ENCODE results near the gene SSTR5.

SSTR5 gene

GRCh38 chr16:1127101-1127500 lies 54.6 kb downstream of the SSTR5 start:
- Mint-ChIP-seq H3K4me3 (no peak overlapping the region), H3K9me3 (no peaks in the 10 kb centered on the region), H3K36me3 (ENCODE audit: low read depth) (no peaks in the 10 kb centered on the region), H3K27ac (no peak overlapping the region), H3K27me3 (no peaks in the 10 kb centered on the region), H3K4me1 (no peaks in the 10 kb centered on the region)
- no peak for ATAC-seq
- DNase-seq = no peak

- Mint-ChIP-seq H3K27me3 (no peaks in the 10 kb centered on the region), H3K9me3 (no peaks in the 10 kb centered on the region), H3K4me3 (no peak overlapping the region), H3K27ac (no peak overlapping the region), H3K4me1 (no peaks in the 10 kb centered on the region), H3K36me3 (ENCODE audit: low read depth) (no peaks in the 10 kb centered on the region)
- no peak for ATAC-seq
- no peak for DNase-seq
Measured at GRCh38 chr16:1127971-1128715, 55.6 kb downstream of the SSTR5 start.

GRCh38 chr16:1129106-1129960 lies 56.8 kb downstream of the SSTR5 start:
- H3K36me3 Mint-ChIP-seq (ENCODE audit: low read depth) = no peaks in the 10 kb centered on the region
- no peaks in the 10 kb centered on the region for H3K27me3 Mint-ChIP-seq
- no peak for DNase-seq
- H3K4me3 Mint-ChIP-seq = no peak overlapping the region
- H3K9me3 Mint-ChIP-seq = no peaks in the 10 kb centered on the region
- no peaks in the 10 kb centered on the region for H3K4me1 Mint-ChIP-seq
- no peak overlapping the region for H3K27ac Mint-ChIP-seq
- no peak for ATAC-seq

- Mint-ChIP-seq H3K27me3 (no peaks in the 10 kb centered on the region), H3K27ac (no peak overlapping the region), H3K9me3 (no peaks in the 10 kb centered on the region), H3K4me3 (no peak overlapping the region), H3K36me3 (ENCODE audit: low read depth) (no peaks in the 10 kb centered on the region), H3K4me1 (no peaks in the 10 kb centered on the region)
- DNase-seq (no peak), ATAC-seq (no peak)
Measured at GRCh38 chr16:1130382-1130781, 57.8 kb downstream of the SSTR5 start.

All from activated naive CD8-positive, alpha-beta T cell treated with anti-CD3 and anti-CD28 coated beads, Interleukin-2, amount 50 U/mL, for 24 hours (primary cell).